Smooth muscle cell of bladder (primary cell): ENCODE results near the gene CYP26C1. TPM values are rescaled to one million over a fixed set of nuclear protein-coding genes. Genes with fewer than 3 reads are reported as not detected.

Experiments used
- total RNA-seq: library from RNA; depleted of rRNA; stranded (reverse); fragments of >200 nt; gene quantifications from 2 replicates; pipeline ENCODE4 v1.2.3, GENCODE V29; 2014

Gene CYP26C1
- under 0.01 TPM in 2 replicates for total RNA-seq

GRCh38 chr10:93059975-93060886 is at the start of gene CYP26C1:
Gene CYP26C1, plus strand, starts transcription at chr10:93060798. Its CDS starts 466 bp downstream, at chr10:93061264.

GRCh38 chr10:93073539-93074146 is 13.0 kb downstream of the CYP26C1 start, which contains the start of gene CYP26A1:
Gene CYP26A1, plus strand, starts transcription at chr10:93073893. Its CDS starts 42 bp downstream, at chr10:93073935.

Other genes with a start within 250 kb of the CYP26C1 start
- gene EXOC6, start 212.3 kb upstream of the CYP26C1 start, total RNA-seq, result 14.9 and 19.9 TPM in 2 replicates
- 0.09 and 0.14 TPM in 2 replicates for gene CYP26A1, start 13.1 kb downstream of the CYP26C1 start, total RNA-seq